ENCODE data around the gene HOXB9. TPM values are rescaled to one million over a fixed set of nuclear protein-coding genes. Genes with fewer than 3 reads are reported as not detected.

Gene HOXB9
- total and polyA plus RNA-seq, 11 donors: not detected

GRCh38 chr17:48623583-48623982, 2.6 kb downstream of the HOXB9 start:
- Histone ChIP-seq H3K27me3 (peaks cover 81 to 100% (median 99%) of the 10 kb centered on the region in 9 donors), H3K9me3 (no peaks in the 10 kb centered on the region), H3K4me1 (peaks cover 7 to 30% (median 21%) of the 10 kb centered on the region in 12 donors), H3K36me3 (no peaks in the 10 kb centered on the region), H3K27ac (no peak overlapping the region), H3K4me3 (no peak overlapping the region)
- DNase-seq: no peak
- 13 to 24% (median 17%) methylated on average over 4 of the region's 4 CpGs for WGBS, 4 donors
- no peak for TF ChIP-seq CTCF (IDR thresholded peaks at IDR 0.05)
- no peak for TF ChIP-seq POLR2A (IDR thresholded peaks at IDR 0.05)
- ATAC-seq: no peak
- intact Hi-C loops (cut with DNase I): loop anchor here in 2 of 10 donors (5.0 to 10.0 kb wide), 2 partner anchors 271 to 459 kb away; no protein-coding TSS in a partner anchor

DNA sequence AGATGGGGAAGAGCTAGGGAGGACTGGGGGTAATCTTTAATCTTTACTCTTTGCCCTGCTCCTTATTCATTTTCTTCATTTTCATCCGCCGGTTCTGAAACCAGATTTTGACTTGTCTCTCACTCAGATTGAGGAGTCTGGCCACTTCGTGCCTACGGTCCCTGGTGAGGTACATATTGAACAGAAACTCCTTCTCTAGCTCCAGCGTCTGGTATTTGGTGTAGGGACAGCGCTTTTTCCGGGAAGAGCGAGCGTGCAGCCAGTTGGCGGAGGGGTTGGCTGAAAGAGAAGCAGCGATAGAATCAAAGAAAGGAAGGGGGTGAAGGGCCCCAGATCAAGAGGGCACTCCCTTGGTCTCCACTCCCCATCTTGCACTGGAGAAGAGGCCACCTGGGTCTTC, 3.3 kb downstream of the HOXB9 start:
- no peak for TF ChIP-seq CTCF (IDR thresholded peaks at IDR 0.05)
- TF ChIP-seq POLR2A (IDR thresholded peaks at IDR 0.05): no peak
- WGBS, 4 donors: 11 to 20% (median 15%) methylated on average over 11 of the region's 11 CpGs
- H3K27ac ChIP-seq: no peak overlapping the region
- H3K4me3 ChIP-seq: no peak overlapping the region
- H3K36me3 ChIP-seq: no peaks in the 10 kb centered on the region
- ATAC-seq (no peak), DNase-seq (no peak)
- H3K4me1 ChIP-seq: peaks cover 7 to 36% (median 21%) of the 10 kb centered on the region in 12 donors
- peaks cover 79 to 100% (median 99%) of the 10 kb centered on the region in 9 donors for H3K27me3 ChIP-seq
- intact Hi-C loops (cut with DNase I): loop anchor here in 2 of 10 donors (5.0 to 10.0 kb wide), 2 partner anchors 271 to 458 kb away; no protein-coding TSS in a partner anchor
- H3K9me3 ChIP-seq: no peaks in the 10 kb centered on the region

- TF ChIP-seq POLR2A (IDR thresholded peaks at IDR 0.05): no peak
- TF ChIP-seq CTCF (IDR thresholded peaks at IDR 0.05): no peak
- ATAC-seq (no peak), DNase-seq (no peak)
- intact Hi-C loops (cut with DNase I): loop anchor here in 2 of 10 donors (5.0 to 10.0 kb wide), 2 partner anchors 269 to 457 kb away; no protein-coding TSS in a partner anchor
- Histone ChIP-seq H3K27ac (no peak overlapping the region), H3K4me3 (no peak overlapping the region), H3K27me3 (peaks cover 79 to 100% (median 99%) of the 10 kb centered on the region in 9 donors), H3K36me3 (no peaks in the 10 kb centered on the region), H3K9me3 (no peaks in the 10 kb centered on the region), H3K4me1 (peaks cover 7 to 34% (median 19%) of the 10 kb centered on the region in 12 donors)
- whole genome bisulfite sequencing, 4 donors: 11 to 16% (median 14%) methylated on average over 41 of the region's 41 CpGs
Measured at GRCh38 chr17:48621410-48622392, 4.5 kb downstream of the HOXB9 start.
